ENCODE data around the gene AFAP1L2. TPM values are rescaled to one million over a fixed set of nuclear protein-coding genes. Genes with fewer than 3 reads are reported as not detected.

AFAP1L2 gene, protein sequence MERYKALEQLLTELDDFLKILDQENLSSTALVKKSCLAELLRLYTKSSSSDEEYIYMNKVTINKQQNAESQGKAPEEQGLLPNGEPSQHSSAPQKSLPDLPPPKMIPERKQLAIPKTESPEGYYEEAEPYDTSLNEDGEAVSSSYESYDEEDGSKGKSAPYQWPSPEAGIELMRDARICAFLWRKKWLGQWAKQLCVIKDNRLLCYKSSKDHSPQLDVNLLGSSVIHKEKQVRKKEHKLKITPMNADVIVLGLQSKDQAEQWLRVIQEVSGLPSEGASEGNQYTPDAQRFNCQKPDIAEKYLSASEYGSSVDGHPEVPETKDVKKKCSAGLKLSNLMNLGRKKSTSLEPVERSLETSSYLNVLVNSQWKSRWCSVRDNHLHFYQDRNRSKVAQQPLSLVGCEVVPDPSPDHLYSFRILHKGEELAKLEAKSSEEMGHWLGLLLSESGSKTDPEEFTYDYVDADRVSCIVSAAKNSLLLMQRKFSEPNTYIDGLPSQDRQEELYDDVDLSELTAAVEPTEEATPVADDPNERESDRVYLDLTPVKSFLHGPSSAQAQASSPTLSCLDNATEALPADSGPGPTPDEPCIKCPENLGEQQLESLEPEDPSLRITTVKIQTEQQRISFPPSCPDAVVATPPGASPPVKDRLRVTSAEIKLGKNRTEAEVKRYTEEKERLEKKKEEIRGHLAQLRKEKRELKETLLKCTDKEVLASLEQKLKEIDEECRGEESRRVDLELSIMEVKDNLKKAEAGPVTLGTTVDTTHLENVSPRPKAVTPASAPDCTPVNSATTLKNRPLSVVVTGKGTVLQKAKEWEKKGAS
- 1 to 10 TPM; 7.8 to 8.2 TPM for polyA plus RNA-seq

DNA sequence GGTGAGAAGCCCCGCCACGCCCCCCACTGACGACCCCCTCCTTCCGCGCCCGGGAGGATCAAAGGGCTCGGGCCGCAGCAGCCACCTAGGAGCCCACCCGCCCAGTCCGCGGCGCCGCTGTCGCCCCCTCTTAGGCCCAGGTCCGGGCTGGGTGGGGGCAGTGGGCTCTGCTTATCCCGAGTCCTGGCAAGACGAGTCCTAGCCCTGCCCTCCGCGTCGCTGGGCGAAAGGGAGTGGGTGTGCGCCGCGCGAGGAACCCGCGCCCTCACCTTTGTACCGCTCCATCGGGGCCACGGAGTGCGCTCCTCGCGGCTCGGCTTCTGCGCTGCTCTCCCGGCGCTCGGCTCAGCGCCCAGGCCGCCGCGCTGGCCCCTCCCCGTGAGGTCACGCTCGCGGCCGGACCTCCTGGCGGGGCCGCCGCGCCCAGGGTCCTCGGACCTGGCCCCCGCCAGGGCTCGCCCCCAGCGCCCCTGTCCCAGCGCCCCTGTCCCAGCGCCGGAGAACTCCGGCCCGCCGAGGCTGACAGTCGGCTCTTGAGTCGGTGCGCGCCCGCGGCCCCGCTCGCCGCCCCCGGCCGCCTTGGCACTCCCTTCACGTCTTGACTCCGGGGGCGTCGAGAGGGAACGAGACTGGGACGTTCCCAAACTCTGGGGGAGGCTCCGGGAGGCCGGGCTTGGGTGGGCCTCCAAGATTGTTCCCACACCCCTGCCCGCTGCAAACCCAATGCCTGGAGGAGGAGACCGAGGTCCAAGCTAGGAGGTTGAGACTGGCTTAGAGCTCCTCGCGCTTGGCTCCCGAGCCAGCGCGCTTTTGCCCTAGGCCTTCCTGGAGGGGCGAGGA is at the start of gene AFAP1L2:
Gene AFAP1L2, minus strand, starts transcription at position 332 of the 840 bp plus-strand sequence. Its CDS starts 47 bp downstream, at position 285.
- Histone ChIP-seq H3K27me3 (ENCODE audit: control insufficient read depth in 1 of 2, insufficient read depth in 2 of 2, low read length in 2 of 2) (no peaks in the 10 kb centered on the region), H3K4me3 (ENCODE audit: low read depth in 1 of 2, low read length in 2 of 2) (peak within 1 kb of the TSS; percentile 52 to 61), H3K27ac (ENCODE audit: low read depth in 2 of 2, low read length in 1 of 2) (peak within 1 kb of the TSS; percentile 44 to 78), H3K4me1 (ENCODE audit: control insufficient read depth in 2 of 2, insufficient read depth in 2 of 2, low read length in 1 of 2) (no peaks in the 10 kb centered on the region), H3K9me3 (ENCODE audit: control insufficient read depth in 2 of 2, insufficient read depth in 1 of 2, low read depth in 1 of 2, low read length in 1 of 2) (no peaks in the 10 kb centered on the region), H3K36me3 (ENCODE audit: control insufficient read depth in 2 of 2, insufficient read depth in 2 of 2, low read length in 1 of 2) (no peaks in the 10 kb centered on the region)
- 1 to 2% methylated on average over 64 to 88 of the region's 88 CpGs for WGBS, 2 donors

DNA sequence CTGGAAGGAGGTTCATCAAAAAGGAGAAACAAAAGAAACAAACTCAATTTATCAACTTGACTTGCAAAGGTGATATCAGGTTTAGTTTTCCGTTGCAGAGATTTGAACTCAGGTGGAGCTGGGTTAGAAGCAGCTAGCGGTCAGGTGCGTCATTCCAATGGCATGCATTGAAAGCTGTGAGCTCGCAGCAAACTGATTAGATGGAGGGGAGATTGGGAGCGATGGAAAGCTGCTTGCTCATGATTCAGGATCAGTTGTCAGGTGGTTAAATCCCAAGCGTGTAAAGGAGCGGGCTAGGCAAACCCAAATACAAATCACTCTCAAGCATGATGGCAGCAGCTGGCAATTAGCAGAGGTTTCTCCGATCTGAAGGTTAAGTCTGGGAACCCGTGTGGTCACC is 49.3 kb upstream of the AFAP1L2 start:
- H3K36me3 ChIP-seq (ENCODE audit: control insufficient read depth in 2 of 2, insufficient read depth in 2 of 2, low read length in 1 of 2) = peaks cover 5 to 9% of the 10 kb centered on the region in 2 donors
- H3K4me1 ChIP-seq (ENCODE audit: control insufficient read depth in 2 of 2, insufficient read depth in 2 of 2, low read length in 1 of 2) = no peaks in the 10 kb centered on the region
- WGBS, 2 donors = 93 to 96% methylated on average over 9 of the region's 9 CpGs
- H3K27me3 ChIP-seq (ENCODE audit: control insufficient read depth in 1 of 2, insufficient read depth in 2 of 2, low read length in 2 of 2) = no peaks in the 10 kb centered on the region
- H3K27ac ChIP-seq (ENCODE audit: low read depth in 2 of 2, low read length in 1 of 2) = no peak overlapping the region
- no peak overlapping the region for H3K4me3 ChIP-seq (ENCODE audit: low read depth in 1 of 2, low read length in 2 of 2)
- H3K9me3 ChIP-seq (ENCODE audit: control insufficient read depth in 2 of 2, insufficient read depth in 1 of 2, low read depth in 1 of 2, low read length in 1 of 2) = no peaks in the 10 kb centered on the region

DNA sequence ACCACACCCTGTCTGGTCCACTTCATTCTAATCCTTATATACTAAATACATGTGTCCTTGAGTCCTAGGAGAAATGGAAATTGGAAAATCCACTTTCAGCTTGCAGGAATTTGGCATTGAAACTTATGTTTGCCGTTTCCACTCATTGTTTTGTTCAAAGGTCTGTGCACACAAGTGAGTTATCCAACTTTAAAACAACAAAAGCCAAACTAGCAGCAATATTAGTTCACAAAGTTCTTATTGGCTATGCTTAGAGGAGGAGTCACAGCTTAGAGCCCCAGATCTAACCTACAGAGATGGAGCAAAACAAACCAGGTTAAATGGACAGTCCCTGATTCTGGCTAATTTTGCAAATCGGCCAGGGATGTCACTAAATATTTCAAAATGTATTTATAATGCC is 44.6 kb upstream of the AFAP1L2 start:
- WGBS, 2 donors = 65 to 68% methylated on average over 2 of the region's 2 CpGs
- H3K36me3 ChIP-seq (ENCODE audit: control insufficient read depth in 2 of 2, insufficient read depth in 2 of 2, low read length in 1 of 2) = peaks cover 8 to 20% of the 10 kb centered on the region in 2 donors
- H3K4me1 ChIP-seq (ENCODE audit: control insufficient read depth in 2 of 2, insufficient read depth in 2 of 2, low read length in 1 of 2) = no peaks in the 10 kb centered on the region

DNA sequence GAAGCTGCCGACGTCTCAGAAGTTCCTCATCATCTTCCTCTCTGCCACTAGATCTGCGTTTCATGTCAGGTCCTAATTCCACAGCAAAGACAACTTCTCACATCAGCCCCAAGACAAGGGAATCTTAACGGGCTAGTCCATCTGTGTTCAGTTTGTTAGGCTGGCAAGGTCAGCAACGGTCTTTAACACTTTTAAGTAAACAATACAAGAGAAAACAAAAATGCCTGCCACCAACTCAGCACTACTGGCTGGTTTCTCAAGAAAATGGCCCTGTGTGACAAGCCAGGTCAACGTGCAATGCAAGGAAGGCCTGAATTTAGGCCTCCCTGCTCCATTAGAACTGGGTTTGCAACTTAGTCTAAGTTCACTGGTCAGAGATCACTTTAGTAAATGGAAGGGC is 41.0 kb upstream of the AFAP1L2 start:
- no peaks in the 10 kb centered on the region for H3K27me3 ChIP-seq (ENCODE audit: control insufficient read depth in 1 of 2, insufficient read depth in 2 of 2, low read length in 2 of 2)
- H3K9me3 ChIP-seq (ENCODE audit: control insufficient read depth in 2 of 2, insufficient read depth in 1 of 2, low read depth in 1 of 2, low read length in 1 of 2) = no peaks in the 10 kb centered on the region
- H3K27ac ChIP-seq (ENCODE audit: low read depth in 2 of 2, low read length in 1 of 2) = no peak overlapping the region
- H3K4me3 ChIP-seq (ENCODE audit: low read depth in 1 of 2, low read length in 2 of 2) = no peak overlapping the region
- H3K4me1 ChIP-seq (ENCODE audit: control insufficient read depth in 2 of 2, insufficient read depth in 2 of 2, low read length in 1 of 2) = no peaks in the 10 kb centered on the region
- H3K36me3 ChIP-seq (ENCODE audit: control insufficient read depth in 2 of 2, insufficient read depth in 2 of 2, low read length in 1 of 2) = peaks cover 3 to 24% of the 10 kb centered on the region in 2 donors
- WGBS, 2 donors = 76 to 87% methylated on average over 6 of the region's 6 CpGs

More for the DNA sequence above, 44.6 kb upstream of the AFAP1L2 start:
- H3K4me3 ChIP-seq (ENCODE audit: low read depth in 1 of 2, low read length in 2 of 2) = no peak overlapping the region
- H3K9me3 ChIP-seq (ENCODE audit: control insufficient read depth in 2 of 2, insufficient read depth in 1 of 2, low read depth in 1 of 2, low read length in 1 of 2) = no peaks in the 10 kb centered on the region
- no peak overlapping the region for H3K27ac ChIP-seq (ENCODE audit: low read depth in 2 of 2, low read length in 1 of 2)
- no peaks in the 10 kb centered on the region for H3K27me3 ChIP-seq (ENCODE audit: control insufficient read depth in 1 of 2, insufficient read depth in 2 of 2, low read length in 2 of 2)

DNA sequence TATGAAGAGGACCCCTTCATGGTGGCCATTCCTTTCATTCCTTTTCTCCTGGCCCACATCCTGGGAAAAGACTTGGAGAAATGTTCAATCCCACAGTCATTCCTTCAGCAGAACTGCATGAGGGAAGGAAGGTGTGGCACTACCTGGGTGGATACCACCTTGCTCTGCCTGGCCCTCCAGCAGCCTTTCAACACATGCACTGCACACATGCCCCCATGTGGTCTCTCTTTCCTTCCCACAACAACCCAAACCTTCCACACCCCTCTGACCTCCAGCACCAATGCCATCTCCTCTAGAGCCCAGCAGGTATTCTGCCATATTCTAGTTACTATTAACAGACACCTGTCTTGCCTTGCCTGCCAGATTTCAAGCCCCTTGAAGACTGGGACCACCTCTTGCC is 40.5 kb upstream of the AFAP1L2 start:
- H3K9me3 ChIP-seq (ENCODE audit: control insufficient read depth in 2 of 2, insufficient read depth in 1 of 2, low read depth in 1 of 2, low read length in 1 of 2) = no peaks in the 10 kb centered on the region
- H3K4me3 ChIP-seq (ENCODE audit: low read depth in 1 of 2, low read length in 2 of 2) = no peak overlapping the region
- H3K36me3 ChIP-seq (ENCODE audit: control insufficient read depth in 2 of 2, insufficient read depth in 2 of 2, low read length in 1 of 2) = peaks cover 3 to 25% of the 10 kb centered on the region in 2 donors
- no peaks in the 10 kb centered on the region for H3K4me1 ChIP-seq (ENCODE audit: control insufficient read depth in 2 of 2, insufficient read depth in 2 of 2, low read length in 1 of 2)
- no peaks in the 10 kb centered on the region for H3K27me3 ChIP-seq (ENCODE audit: control insufficient read depth in 1 of 2, insufficient read depth in 2 of 2, low read length in 2 of 2)
- H3K27ac ChIP-seq (ENCODE audit: low read depth in 2 of 2, low read length in 1 of 2) = no peak overlapping the region

DNA sequence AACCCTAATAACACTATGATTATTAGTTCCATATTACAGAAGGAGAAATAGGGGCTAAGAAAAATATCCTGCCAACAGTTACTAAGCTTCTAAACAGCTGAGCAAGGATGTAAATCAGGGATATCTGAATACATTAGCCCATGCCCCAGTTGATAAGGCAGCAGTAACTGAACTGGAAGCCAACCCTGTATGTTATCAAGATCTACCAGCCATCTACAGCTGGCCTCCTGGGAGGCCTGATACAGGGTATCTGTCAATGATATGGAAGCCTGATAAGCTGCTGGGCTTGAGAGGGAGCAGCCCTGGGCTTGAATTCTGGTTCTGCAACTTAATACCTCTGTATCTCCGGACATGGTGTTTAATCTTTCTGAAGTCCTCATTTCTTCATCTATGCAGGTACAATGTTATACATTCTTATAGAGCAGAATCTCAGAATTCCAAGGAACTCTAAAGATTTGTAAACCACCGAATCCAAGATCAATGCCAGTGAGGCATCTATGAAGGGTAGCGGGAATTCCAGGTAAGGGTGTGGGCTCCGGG is 37.9 kb upstream of the AFAP1L2 start:
- H3K9me3 ChIP-seq (ENCODE audit: control insufficient read depth in 2 of 2, insufficient read depth in 1 of 2, low read depth in 1 of 2, low read length in 1 of 2) = no peaks in the 10 kb centered on the region
- 74 to 80% methylated on average over 4 of the region's 4 CpGs for WGBS, 2 donors
- H3K36me3 ChIP-seq (ENCODE audit: control insufficient read depth in 2 of 2, insufficient read depth in 2 of 2, low read length in 1 of 2) = peaks cover 12 to 32% of the 10 kb centered on the region in 2 donors
- no peak overlapping the region for H3K27ac ChIP-seq (ENCODE audit: low read depth in 2 of 2, low read length in 1 of 2)
- no peak overlapping the region for H3K4me3 ChIP-seq (ENCODE audit: low read depth in 1 of 2, low read length in 2 of 2)
- H3K27me3 ChIP-seq (ENCODE audit: control insufficient read depth in 1 of 2, insufficient read depth in 2 of 2, low read length in 2 of 2) = no peaks in the 10 kb centered on the region
- no peaks in the 10 kb centered on the region for H3K4me1 ChIP-seq (ENCODE audit: control insufficient read depth in 2 of 2, insufficient read depth in 2 of 2, low read length in 1 of 2)

DNA sequence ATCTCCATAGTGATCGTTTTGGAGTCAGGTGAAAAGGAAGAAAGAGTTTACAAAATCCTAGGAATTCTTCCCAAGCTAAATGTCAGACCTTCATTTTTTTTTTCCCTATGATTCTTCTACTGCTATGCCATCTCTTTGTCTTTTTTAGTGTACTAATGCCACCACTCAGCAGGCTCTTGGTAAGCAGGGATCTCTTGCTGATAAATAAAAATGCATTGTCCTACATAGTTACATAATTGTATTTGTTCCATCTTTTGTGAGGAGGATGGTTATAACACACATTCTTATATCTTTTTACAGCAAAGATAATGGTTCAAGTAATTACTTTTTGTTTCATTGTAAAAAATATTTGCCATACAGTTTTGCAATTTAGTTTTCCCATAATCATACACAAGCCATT is 36.8 kb upstream of the AFAP1L2 start:
- no peaks in the 10 kb centered on the region for H3K27me3 ChIP-seq (ENCODE audit: control insufficient read depth in 1 of 2, insufficient read depth in 2 of 2, low read length in 2 of 2)
- no peaks in the 10 kb centered on the region for H3K9me3 ChIP-seq (ENCODE audit: control insufficient read depth in 2 of 2, insufficient read depth in 1 of 2, low read depth in 1 of 2, low read length in 1 of 2)
- 94 to 95% methylated on average over 1 of the region's 1 CpG for WGBS, 2 donors
- no peak overlapping the region for H3K4me3 ChIP-seq (ENCODE audit: low read depth in 1 of 2, low read length in 2 of 2)
- no peaks in the 10 kb centered on the region for H3K4me1 ChIP-seq (ENCODE audit: control insufficient read depth in 2 of 2, insufficient read depth in 2 of 2, low read length in 1 of 2)
- H3K36me3 ChIP-seq (ENCODE audit: control insufficient read depth in 2 of 2, insufficient read depth in 2 of 2, low read length in 1 of 2) = peaks cover 14 to 32% of the 10 kb centered on the region in 2 donors
- no peak overlapping the region for H3K27ac ChIP-seq (ENCODE audit: low read depth in 2 of 2, low read length in 1 of 2)

DNA sequence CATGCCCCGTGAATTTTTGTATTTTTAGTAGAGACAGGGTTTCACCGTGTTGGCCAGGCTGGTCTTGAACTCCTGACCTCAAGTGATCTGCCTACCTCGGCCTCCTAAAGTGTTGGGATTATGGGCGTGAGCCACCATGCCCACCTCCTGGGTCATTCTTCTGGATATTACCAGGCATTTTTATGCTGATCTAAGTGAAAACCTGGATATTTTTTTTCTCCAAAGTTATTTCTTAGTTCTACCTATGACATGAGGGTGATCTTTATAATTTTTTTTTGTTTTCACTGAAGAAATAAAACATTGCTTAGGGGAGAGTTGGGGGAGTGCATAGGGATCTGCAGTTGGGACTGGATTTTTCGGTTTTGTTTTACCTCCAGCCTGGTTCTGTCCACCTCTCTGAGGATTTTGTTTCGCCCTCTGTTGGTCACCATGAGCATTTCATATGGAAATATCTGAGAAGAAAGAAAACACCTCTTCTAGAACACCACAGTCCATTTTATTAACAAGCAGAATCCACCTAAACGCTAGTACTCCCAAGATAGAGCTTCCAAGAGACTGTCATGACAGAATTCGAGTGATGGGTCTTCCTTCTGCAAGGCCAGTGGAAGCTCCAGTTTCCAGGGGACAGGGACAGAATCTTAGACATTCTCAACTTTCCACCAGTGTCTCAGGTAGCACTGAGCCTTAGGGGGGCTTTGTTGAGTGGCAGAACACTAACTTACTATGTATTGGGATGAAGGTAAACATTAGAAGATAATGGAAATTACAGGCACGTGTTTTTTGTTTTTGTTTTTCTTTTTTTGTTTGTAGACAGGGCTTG is 33.4 kb upstream of the AFAP1L2 start:
- Histone ChIP-seq H3K4me3 (ENCODE audit: low read depth in 1 of 2, low read length in 2 of 2) (no peak overlapping the region), H3K36me3 (ENCODE audit: control insufficient read depth in 2 of 2, insufficient read depth in 2 of 2, low read length in 1 of 2) (peaks cover 18 to 30% of the 10 kb centered on the region in 2 donors), H3K9me3 (ENCODE audit: control insufficient read depth in 2 of 2, insufficient read depth in 1 of 2, low read depth in 1 of 2, low read length in 1 of 2) (no peaks in the 10 kb centered on the region), H3K27me3 (ENCODE audit: control insufficient read depth in 1 of 2, insufficient read depth in 2 of 2, low read length in 2 of 2) (no peaks in the 10 kb centered on the region), H3K27ac (ENCODE audit: low read depth in 2 of 2, low read length in 1 of 2) (no peak overlapping the region), H3K4me1 (ENCODE audit: control insufficient read depth in 2 of 2, insufficient read depth in 2 of 2, low read length in 1 of 2) (no peaks in the 10 kb centered on the region)
- WGBS, 2 donors = 76 to 83% methylated on average over 9 of the region's 9 CpGs
